B cell (primary cell): ENCODE results near the gene HNRNPC.
"Not testable (repeated sequence)": the region's sequence is repeated elsewhere in the genome, so short reads cannot be mapped to it uniquely, and the experiment has no call there.

Source experiments
- CTCF ChIP-seq: fragments of 200-600 bp; IDR thresholded peaks from one replicate; pipeline ENCODE4 v1.8.0; 2022; ENCODE audit warnings: antibody characterized with exemption, mild to moderate bottlenecking
- EZH2 ChIP-seq: IDR thresholded peaks from 2 replicates; pipeline ENCODE4 v1.6.1; 2012; ENCODE audit warnings: borderline replicate concordance, low read depth, mild to moderate bottlenecking, moderate library complexity, low read length; ENCODE audit not compliant: insufficient read depth, poor library complexity, severe bottlenecking

DNA sequence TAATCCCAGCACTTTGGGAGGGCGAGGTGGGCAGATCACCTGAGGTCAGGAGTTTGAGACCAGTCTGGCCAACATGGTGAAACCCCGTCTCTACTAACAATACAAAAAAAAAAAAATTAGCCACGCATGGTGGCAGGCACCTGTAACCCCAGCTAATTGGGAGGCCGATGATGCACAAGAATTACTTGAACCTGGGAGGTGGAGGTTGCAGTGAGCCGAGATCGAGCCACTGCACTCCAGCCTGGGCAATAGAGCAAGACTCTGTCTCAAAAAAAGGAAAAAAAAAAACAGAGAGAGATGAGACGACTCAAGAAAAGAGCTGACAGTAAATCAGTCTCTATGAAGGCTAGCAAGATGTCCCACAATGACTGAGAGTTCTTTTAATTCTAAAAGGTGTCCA lies 44.1 kb downstream of the HNRNPC start:
- not testable (repeated sequence) for TF ChIP-seq CTCF, EZH2
